Stimulated activated CD4-positive, alpha-beta T cell treated with anti-CD3 and anti-CD28 coated beads, TNF-alpha, amount 100 ng/mL, for 4 hours (primary cell): Measurements from ENCODE around the gene DPPA2.
"Not testable (repeated sequence)": the region's sequence is repeated elsewhere in the genome, so short reads cannot be mapped to it uniquely, and the experiment has no call there.

Experiments used
- DNase-seq, 3 experiments: peaks; one replicate each; pipeline ENCODE4 v3.0.0-alpha.2; 2020; ENCODE audit warnings: low read depth in 3 of 3

DPPA2 gene

GRCh38 chr3:109316162-109316730 lies at the start of gene DPPA2:
TSS of gene DPPA2 (minus strand) at chr3:109316517. CDS start at chr3:109314542, 1,975 bp downstream.
- DNase-seq = no peak

GRCh38 chr3:109364088-109364487 lies 47.8 kb upstream of the DPPA2 start:
- no peak for DNase-seq

GRCh38 chr3:109363634-109364033 lies 47.3 kb upstream of the DPPA2 start:
- DNase-seq = no peak

GRCh38 chr3:109362823-109363222 lies 46.5 kb upstream of the DPPA2 start:
- DNase-seq = no peak

GRCh38 chr3:109358809-109359208 lies 42.5 kb upstream of the DPPA2 start:
- DNase-seq = not testable (repeated sequence)

- DNase-seq = no peak
Observed at GRCh38 chr3:109356442-109357155, 40.3 kb upstream of the DPPA2 start.

- DNase-seq = no peak
Observed at GRCh38 chr3:109355625-109356441, 39.5 kb upstream of the DPPA2 start.

- DNase-seq = no peak
Observed at GRCh38 chr3:109353057-109353456, 36.7 kb upstream of the DPPA2 start.

GRCh38 chr3:109351231-109351630 lies 34.9 kb upstream of the DPPA2 start:
- no peak for DNase-seq

- no peak for DNase-seq
Observed at GRCh38 chr3:109346770-109347295, 30.5 kb upstream of the DPPA2 start.

- no peak for DNase-seq
Observed at GRCh38 chr3:109346099-109346498, 29.8 kb upstream of the DPPA2 start.

- DNase-seq = no peak
Observed at GRCh38 chr3:109339714-109340648, 23.7 kb upstream of the DPPA2 start.

GRCh38 chr3:109339197-109339596 lies 22.9 kb upstream of the DPPA2 start:
- DNase-seq = no peak

GRCh38 chr3:109338322-109338721 lies 22.0 kb upstream of the DPPA2 start:
- no peak for DNase-seq

- DNase-seq = no peak
Observed at GRCh38 chr3:109337393-109337792, 21.1 kb upstream of the DPPA2 start, which contains the start of gene DPPA4. TSS of gene DPPA4 (minus strand) at chr3:109337546. CDS start at chr3:109337517, 29 bp downstream.

GRCh38 chr3:109336291-109336861 lies 20.1 kb upstream of the DPPA2 start:
- no peak for DNase-seq

GRCh38 chr3:109334572-109334971 lies 18.3 kb upstream of the DPPA2 start:
- no peak for DNase-seq

GRCh38 chr3:109331692-109332091 lies 15.4 kb upstream of the DPPA2 start:
- no peak for DNase-seq

GRCh38 chr3:109330405-109330804 lies 14.1 kb upstream of the DPPA2 start:
- DNase-seq = no peak

- no peak for DNase-seq
Observed at GRCh38 chr3:109328202-109328601, 11.9 kb upstream of the DPPA2 start.

GRCh38 chr3:109325657-109326056 lies 9.3 kb upstream of the DPPA2 start:
- no peak for DNase-seq
